Right lung (tissue), 5 donors: ENCODE results near the gene MRPL43. TPM values are rescaled to one million over a fixed set of nuclear protein-coding genes. Genes with fewer than 3 reads are reported as not detected.

ENCODE experiments used
- DNase-seq, 2 donors: peaks; one replicate each; pipeline ENCODE4 v3.0.0-alpha.2; 2013
- polyA plus RNA-seq, 5 donors: library from polyadenylated mRNA; unstranded; fragments of 120-200 nt; gene quantifications; one replicate each; pipeline versions ENCODE4 v1.2.1 to v1.2.3, GENCODE V29; 2013; ENCODE audit warnings: inconsistent platforms in 1 of 5, low replicate concordance in 1 of 5; ENCODE audit not compliant: insufficient read length in 5 of 5, insufficient read depth in 1 of 5

MRPL43 gene
- polyA plus RNA-seq, 5 donors = 72.7 to 128 (median 87.3) TPM

DNA sequence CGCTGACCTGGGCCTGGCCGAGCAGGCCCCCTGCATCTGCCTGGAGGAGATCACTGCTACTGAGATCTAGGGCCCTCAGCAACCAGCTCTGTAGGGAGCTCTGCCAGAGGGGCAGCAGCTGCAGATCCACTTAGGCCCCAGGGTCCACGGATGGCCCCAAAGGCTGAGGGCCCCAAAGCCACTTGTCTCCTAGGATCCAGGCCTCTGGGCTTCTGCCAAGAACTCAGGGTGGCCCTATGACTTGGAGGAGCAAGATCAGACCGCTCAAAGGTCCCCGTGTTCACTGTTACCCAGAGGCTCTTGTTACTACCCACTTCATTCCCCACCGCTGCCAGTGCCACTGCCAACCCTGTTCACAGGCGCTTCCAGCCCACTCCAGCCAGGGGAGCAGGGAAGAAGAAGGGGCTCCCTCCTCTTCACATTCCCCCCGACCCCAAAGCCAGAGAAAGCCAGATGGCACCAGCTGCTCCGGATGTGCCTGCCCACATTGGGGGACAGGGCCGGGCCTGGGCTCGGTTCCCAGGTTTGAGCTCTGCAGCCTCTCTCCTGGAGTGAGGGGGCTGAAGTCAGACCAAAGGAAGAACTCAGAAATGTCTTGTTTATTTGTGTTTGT, 19.9 kb upstream of the MRPL43 start:
- DNase-seq = peak in 1 of 2 donors; percentile 77

DNA sequence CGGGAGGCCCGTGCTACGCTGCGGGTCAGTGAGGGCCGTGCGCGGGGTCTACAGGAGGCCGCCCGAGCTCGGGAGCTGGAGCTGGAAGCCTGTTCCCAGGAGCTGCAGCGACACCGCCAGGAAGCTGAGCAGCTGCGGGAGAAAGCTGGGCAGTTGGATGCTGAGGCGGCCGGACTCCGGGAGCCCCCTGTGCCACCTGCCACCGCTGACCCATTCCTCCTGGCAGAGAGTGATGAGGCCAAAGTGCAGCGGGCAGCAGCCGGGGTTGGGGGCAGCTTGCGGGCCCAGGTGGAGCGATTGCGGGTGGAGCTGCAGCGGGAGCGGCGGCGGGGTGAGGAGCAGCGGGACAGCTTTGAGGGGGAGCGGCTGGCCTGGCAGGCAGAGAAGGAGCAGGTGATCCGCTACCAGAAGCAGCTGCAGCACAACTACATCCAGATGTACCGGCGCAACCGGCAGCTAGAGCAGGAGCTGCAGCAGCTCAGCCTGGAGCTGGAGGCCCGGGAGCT, 19.3 kb upstream of the MRPL43 start:
- DNase-seq = no peak

DNA sequence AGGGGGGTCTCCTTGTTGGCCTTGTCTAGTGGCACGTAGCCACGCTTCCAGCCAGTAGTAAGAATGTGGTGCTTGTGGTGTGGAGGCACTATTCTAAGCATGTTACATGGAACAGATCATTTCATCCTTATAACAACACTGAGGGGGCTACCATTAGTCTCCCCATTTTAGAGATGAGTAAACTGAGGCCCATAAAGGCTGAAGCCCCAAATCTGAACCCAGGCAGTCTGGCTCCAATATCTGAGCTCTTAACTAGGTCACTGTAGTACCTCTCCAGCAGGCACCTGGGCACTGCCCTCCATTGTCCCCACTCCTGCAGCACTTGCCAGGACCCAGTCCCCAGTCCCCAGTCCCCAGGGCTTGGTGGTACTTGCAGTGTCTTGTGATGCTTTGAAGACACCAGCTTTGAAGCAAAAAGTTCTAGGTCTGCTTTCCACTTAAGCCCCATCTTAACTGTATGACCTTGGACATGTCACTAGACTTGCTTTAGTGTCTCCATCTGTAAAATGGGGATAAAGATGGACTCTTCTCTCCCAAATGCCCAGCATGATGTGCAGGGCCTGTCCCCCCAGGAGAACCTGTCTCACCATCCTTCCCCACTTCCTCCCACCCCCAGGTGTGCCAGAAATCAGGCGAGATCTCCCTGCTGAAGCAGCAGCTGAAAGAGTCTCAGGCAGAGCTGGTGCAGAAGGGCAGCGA, 18.7 kb upstream of the MRPL43 start:
- DNase-seq = no peak

DNA sequence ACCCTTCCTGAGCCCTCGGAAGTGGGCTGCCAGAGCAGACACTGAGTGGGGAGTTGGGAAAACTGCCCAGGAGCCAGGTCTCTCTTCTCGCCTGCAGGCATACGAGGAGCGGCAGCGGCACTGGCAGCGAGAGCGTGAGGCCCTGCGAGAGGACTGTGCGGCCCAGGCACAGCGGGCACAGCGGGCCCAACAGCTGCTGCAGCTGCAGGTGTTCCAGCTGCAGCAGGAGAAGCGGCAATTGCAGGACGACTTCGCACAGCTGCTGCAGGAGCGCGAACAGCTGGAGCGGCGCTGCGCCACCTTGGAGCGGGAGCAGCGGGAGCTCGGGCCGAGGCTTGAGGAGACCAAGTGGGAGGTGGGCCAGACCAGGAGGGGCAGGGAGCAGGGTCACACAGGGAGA, 18.1 kb upstream of the MRPL43 start:
- DNase-seq = no peak

DNA sequence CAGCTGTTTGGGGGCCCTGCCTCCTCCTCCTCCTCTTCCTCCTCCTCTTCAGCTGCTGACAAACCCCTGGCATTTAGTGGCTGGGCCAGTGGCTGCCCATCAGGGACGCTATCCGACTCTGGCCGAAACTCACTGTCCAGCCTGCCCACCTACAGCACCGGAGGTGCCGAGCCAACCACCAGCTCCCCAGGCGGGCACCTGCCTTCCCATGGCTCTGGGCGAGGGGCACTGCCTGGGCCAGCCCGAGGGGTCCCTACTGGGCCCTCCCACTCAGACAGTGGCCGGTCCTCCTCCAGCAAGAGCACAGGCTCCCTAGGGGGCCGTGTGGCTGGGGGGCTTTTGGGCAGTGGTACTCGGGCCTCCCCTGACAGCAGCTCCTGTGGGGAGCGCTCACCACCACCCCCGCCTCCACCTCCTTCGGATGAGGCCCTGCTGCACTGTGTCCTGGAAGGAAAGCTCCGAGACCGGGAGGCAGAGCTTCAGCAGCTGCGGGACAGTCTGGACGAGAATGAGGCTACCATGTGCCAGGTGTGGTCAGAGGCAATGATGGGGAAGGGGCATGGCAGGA, 16.4 kb upstream of the MRPL43 start:
- DNase-seq = no peak

DNA sequence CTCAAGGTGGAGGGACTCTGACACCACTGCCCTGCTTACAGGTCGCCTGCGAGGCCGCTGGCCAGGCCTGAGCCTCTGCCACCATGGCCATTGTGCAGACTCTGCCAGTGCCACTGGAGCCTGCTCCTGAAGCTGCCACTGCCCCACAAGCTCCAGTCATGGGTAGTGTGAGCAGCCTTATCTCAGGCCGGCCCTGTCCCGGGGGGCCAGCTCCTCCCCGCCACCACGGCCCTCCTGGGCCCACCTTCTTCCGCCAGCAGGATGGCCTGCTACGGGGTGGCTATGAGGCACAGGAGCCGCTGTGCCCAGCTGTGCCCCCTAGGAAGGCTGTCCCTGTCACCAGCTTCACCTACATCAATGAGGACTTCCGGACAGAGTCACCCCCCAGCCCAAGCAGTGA, 15.2 kb upstream of the MRPL43 start:
- no peak for DNase-seq

DNA sequence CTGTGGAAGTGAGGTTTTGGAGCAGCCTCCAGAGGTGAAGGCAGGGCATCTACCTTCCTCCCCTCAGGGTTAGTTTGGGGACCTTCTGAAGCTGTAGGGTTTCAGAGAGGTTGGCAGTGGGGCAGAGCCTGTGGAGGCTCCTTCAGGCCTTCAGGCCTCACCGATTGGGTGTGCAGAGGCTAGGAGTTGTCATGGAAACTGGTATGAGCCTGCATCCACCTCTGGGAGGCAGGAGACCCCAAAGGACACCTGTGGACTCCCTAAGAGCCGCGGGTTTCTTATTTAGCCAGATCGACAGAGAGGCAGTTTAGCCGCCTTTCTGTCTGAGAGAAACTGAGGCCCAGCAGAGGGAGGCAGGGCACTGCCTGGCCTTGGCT, 14.3 kb upstream of the MRPL43 start:
- DNase-seq = no peak

DNA sequence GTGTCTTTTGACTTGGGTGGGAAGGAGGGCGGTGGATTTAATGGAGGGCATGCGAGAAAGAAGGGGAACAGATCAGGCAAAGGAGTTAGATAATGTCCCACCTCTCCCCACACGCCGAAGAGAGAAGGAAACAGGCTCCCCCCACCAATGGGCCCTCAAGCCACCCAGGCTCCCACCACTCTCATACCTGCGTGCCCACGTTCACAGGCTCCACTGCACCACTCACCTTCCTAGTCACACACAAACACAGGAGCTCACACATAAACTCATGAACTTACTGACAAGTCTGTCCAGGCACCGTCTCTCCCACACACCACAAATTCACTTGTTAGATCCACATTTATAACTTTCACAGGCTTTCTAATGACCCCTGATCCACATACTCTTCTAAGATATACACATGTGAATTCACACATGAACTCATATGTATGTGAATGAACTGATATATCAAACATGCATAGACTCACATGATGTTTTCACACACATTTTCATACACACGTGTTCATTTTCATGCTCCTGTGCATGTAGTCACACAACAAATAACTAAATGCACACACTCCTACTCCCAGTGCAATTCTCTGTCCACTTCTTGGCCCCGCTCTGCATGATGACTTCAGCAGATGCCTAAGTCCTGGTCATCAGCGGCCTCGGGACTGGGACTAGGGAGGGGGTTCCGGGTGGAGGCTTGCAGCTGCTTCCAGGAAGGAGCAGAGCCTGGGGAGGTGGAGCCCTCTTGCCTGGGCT, 13.8 kb upstream of the MRPL43 start:
- peak; percentile 83 to 87 for DNase-seq

DNA sequence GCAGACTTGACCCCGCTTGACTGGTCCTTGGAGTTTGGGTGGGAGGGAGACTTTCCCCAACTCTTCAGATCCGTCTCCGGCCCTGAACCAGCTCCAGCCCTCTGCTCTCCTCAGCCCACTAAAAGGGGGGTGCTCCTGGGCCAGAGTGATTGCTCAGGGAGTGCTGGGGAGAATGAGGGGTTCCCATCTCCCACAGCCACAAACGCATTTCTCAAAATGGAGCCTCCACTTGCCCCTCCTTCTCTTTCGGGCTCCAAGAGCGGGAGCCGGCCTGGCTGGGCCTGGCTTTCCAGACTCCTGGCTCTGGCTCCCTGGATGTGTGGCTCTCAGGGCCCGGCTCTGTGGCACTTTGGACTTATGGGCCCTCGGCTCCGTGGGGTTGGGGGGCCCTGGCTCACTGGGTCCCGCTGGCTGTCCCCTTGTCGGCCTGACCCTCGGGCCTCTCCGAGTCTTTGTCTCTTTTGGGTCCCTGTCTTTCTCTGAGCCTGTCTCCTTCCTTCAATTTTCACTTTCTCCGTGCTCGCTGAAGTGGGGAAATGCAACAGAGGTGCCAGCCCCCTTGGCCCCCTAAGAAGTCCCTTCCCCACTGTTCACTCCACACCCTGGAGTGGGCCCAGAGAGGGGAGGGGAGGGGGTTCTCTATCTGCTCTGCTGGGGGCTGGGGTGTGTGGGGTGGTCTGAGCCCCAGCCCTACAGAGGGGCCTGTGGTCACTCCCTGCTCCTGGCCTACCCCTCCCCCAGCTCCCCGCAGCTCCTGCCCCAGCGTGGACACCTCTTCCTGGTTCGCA, 13.0 kb upstream of the MRPL43 start:
- no peak for DNase-seq

DNA sequence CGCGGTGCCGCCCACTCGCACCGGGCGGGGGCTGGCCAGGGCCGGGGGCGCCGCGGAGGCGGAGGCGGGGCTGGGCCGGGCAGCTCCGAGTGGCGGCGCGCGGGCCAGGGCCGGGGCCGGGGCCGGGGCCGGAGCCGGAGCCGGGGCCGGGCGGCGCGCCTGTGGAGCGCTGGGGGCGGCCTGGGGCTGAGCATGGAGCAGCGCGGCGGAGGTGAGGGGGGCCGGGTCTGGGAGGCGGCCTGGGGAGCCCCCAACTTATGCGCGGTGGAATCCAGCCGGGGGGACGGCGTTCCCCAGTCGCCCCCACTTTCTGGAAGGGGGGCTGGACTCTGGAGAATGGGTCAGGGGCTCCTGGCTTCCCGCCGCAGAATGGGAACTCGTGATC, 12.4 kb upstream of the MRPL43 start, which contains the start of gene LZTS2:
TSS of gene LZTS2 (plus strand) at position 67 of the 385 bp plus-strand sequence. CDS start 2,731 bp downstream, outside the sequence.
- no peak for DNase-seq

DNA sequence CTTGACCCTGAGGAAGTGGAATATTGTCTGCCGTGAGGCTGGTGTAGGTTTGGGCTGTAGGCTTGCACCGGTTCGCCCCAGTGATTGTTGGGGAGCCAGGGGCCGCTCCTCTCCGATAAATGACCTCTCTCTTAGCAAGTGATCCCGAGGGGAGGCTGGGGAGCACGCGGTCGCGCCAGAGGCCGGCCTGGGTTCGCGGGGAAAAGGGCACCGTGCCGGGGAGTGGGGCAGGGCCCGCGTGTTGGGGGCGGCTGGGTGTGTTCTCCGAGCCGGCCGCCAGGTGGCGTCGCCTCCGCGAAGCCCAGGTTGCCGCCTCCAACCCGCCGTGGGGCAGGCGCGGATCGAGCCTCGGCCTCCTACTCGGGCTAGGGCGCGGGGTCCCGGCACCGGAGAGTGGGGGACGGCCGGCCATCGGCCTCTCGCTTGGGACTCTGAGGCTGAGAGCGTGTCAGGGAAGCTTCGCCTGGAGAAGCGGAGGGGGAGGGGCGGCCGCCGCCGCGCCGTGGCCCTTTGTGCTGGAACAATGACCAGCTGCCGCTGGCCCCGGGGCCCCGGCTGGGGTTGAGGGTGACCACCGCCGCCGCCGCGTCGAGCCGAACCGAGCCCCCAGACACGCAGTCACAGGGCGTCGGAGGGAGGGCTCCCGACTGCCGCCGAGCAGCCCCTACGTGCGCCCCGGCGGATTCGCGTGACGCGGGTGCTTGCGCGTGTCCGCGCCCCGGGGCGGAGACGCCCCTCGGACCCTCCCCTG, 11.9 kb upstream of the MRPL43 start:
- DNase-seq = peak; percentile 88 to 90

DNA sequence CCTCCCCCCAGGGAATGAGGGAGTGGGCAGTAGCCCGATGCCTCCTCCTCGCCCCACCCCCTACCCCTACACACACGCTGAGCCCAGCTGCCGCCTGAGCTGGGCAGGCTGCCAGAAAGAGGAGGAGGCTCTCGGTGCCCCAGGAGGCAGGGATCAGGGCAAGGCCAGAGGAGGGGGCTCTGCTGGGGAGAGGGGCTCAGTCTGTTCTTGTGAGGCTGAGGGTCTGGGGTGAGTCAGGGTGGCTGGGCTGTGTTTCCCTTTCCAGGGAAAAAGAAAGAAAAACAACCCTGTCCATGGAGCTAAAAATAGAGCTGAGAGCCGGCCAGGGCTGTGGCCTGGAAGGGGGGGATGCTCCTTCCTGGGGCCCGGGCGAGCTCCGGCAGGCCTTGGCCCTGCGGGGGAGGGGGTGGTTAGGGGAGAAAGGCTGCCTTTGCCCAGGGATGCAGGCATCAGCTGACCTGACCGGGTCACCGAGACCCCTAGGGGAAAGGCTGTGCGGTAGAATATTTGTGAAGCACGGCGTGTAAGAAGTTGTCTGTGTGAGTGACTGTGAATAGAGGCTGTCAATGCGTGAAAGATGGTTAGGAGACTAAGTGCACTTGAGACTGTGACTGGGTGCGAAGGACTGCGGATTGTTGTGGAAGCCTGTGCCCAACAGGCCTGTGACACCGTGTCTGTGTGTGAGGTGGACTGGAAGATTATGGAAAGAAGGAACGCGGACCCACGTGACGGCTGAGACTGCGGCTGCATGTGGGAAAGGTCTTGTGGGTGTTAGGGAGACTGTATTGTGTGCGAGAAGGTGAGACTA, 11.1 kb upstream of the MRPL43 start:
- DNase-seq = peak; percentile 92 to 93

DNA sequence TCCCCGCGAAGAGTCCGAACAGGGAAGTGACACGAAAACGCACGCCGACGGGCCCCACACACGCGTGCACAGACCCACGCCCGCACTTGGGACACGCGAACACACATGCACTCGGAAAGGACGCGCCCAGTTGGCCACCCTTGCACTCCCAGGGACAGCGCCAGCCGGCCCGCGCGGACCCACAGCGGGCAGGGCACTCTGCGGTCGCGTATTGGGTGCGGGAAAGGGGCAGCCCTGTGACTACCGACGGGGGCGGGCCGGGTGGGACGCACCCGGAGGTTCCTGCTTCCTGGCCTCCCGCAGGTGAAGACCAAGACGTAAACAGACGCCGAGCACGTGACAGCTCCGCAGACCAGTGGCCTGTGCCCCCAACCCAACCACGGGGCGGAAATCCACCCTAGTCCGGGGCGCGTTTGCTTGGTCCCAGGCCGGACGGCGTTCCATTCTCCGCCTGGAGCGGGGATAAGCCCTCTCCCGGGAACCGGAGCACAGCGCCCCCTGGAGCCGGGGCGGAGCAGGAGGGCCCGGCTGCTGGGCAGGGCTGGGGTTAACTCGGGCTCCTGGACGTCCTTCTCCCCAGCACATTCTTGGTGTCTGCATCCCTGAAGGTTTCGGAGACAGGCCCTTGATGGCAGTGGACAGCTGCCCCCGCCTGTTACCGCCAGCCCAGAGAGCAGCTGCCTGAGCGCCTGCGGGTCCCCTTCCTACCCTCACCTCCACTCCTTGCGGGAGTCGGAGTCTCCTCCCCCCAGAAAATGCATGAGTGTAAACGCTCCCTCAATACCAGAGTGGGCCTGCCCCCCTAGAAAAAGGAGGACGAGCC, 10.3 kb upstream of the MRPL43 start:
- peak in 1 of 2 donors; percentile 63 for DNase-seq

DNA sequence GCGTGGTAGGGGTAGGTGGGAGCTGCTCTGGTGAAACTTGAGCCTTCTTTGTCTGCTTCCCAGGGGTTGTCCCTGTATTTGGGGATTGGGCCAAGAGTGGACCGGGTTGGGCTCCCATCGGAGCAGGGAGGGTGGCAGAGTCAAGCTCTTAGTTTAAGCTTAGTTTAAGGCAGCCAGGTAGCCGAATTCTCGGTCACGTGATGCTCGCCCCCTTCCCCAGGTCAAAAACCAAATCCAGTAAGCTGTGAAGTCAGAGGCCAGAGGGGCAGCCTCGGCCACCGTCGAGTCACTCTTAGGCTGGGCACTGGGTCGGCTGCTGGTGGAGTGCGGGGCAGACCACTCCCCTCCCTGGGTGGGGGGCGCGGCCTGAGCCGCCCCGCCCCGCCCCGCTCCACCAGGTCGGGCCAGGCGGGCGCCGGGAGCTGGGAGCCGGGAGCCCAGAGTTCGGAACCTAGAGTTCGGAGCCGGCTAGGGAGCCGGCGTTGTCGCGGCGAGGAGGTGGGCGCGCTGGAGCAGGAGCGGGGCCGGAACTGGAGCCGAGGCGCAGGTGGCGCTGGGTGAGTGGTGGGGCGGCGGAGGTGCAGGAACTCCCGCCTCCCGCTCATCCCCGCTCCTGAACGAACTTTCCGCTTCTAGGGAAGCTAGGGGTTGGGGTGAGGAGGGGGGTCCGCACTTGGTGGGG, 9.5 kb upstream of the MRPL43 start:
- no peak for DNase-seq

DNA sequence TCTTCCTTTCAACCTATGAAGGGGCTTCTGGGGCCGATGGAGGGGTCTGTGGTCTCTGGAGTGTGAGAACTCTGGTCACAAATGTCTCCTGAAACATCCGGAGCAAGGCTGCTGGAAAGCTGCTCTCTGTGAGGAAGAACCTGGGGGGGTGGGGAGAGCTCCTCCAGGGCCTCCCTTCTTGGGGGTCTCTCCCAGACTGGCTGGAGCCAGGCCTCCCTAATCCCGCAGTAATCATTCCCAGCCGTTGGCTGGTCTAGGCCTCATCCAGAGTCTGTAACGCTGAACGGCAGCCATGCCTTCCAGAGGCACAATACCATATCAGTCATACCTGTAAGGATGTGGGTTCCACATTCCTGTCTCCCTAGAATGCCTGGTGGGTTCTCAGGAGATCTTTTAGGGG, 7.9 kb upstream of the MRPL43 start:
- DNase-seq = no peak

DNA sequence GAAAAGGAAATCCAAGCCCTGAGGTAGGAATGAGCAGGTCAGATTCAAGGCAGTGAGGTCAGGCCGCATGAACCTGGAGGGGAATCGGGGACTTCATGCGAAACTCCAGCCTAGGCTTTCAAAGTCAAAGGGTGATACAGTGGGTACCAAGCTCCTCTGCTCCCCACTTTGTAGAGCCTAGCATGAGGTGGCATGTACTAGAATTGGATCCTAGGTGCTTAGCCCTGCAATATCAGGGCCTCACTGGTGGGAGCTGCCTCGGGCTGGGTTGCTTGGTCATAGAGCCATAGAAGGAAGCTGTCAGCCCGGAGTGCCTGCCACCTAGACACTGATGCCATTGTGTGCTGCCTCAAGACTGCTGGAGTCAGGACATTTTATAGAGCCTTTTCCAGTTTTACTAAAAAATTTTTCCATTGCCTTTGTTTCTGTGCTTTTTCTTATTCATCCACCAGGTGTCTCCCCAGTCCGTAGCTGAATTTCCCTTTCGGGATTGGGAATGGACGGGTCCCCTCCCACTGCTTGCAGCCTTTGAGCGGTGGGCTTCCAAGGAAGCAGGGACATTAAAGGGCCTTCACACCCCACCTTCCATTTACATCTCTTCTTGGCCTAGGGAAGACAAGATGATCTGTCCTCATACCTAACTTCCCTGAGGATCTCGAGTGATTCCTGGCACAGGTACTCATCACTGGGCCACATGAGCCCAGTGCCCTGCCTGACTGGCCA, 6.8 kb upstream of the MRPL43 start:
- no peak for DNase-seq

DNA sequence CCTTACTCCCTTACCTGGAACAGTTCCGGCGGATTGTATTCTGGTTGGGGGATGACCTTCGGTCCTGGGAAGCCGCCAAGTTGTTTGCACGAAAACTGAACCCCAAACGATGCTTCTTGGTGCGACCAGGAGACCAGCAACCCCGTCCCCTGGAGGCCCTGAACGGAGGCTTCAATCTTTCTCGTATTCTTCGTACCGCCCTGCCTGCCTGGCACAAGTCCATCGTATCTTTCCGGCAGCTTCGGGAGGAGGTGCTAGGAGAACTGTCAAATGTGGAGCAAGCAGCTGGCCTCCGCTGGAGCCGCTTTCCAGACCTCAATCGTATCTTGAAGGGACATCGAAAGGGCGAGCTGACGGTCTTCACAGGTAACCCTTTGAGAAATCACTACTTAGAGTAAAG, 1.8 kb upstream of the MRPL43 start:
- no peak for DNase-seq

DNA sequence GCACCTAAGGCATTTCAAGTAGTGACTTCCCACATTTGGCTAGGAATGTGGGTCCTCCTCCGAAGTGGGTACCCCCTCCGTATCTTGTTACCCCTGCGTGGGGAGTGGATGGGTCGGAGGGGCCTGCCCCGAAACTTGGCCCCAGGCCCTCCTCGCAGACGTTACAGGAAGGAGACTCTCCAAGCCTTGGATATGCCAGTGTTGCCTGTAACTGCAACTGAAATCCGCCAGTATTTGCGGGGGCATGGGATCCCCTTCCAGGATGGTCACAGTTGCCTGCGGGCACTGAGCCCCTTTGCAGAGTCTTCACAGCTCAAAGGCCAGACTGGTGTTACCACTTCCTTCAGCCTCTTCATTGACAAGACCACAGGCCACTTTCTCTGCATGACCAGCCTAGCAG, 869 bp upstream of the MRPL43 start:
- DNase-seq = no peak
